HepG2 (cell line): ENCODE results near the gene SLC1A2. TPM values are rescaled to one million over a fixed set of nuclear protein-coding genes. Genes with fewer than 3 reads are reported as not detected.

Experiments
- HMGA1 ChIP-seq: sonication (generic); formaldehyde crosslinking; conservative IDR thresholded peaks from 2 replicates; pipeline ENCODE4 v1.4.0; 2020; ENCODE audit warnings: missing genetic modification reagents
- ZHX1 ChIP-seq: sonication (generic); formaldehyde crosslinking; IDR thresholded peaks from 2 replicates; pipeline ENCODE4 v1.8.1; 2022; ENCODE audit warnings: low read depth, mild to moderate bottlenecking, missing genetic modification reagents
- ZNF407 ChIP-seq: sonication (generic); formaldehyde crosslinking; IDR thresholded peaks from one replicate; pipeline ENCODE4 v1.5.1; 2020; ENCODE audit warnings: mild to moderate bottlenecking, missing genetic modification reagents; ENCODE audit errors: not compliant biosample characterization
- polyA plus RNA-seq, 8 experiments: library from polyadenylated mRNA; depleted of rRNA in 3 of 8; stranded (reverse) in 7 of 8; unstranded in 1 of 8; fragments of >200 nt; fragmentation: Illumina TruSeq in 4 of 8; extraction: Trizol in 4 of 8; gene quantifications; 2 replicates each; pipeline versions ENCODE4 v1.2.1 to v1.2.3, GENCODE V29; 2011 to 2016; ENCODE audit warnings: low read depth in 4 of 8, missing spikeins in 1 of 8, mixed read lengths in 1 of 8; ENCODE audit not compliant: insufficient read depth in 1 of 8
- total RNA-seq, 5 experiments: library from RNA; depleted of rRNA; stranded (reverse); fragments of >200 nt; fragmentation: Illumina TruSeq; extraction: Trizol; gene quantifications; 2 replicates each; pipeline ENCODE4 v1.2.3, GENCODE V29; 2016; ENCODE audit warnings: low read depth in 1 of 5

SLC1A2 gene
- total and polyA plus RNA-seq, 2 of the 13 experiments (the other 11 are each of a cell fraction or from before 2014, with no cell fraction given) = 23.2 to 43.2 TPM

GRCh38 chr11:35313760-35314153 is 105.6 kb downstream of the SLC1A2 start (continued):
- no peak for TF ChIP-seq ZHX1 (CRISPR knock-in tag)
- no peak for TF ChIP-seq ZNF407
- TF ChIP-seq HMGA1 (CRISPR knock-in tag) = no peak
